SK-N-SH (cell line): ENCODE data around the gene PLCH1.

Experiments used
- POLR2AphosphoS5 ChIP-seq: IDR thresholded peaks from 2 replicates; pipeline ENCODE4 v1.6.1; 2012; ENCODE audit warnings: low read depth, low read length
- SIN3A ChIP-seq: IDR thresholded peaks from 2 replicates; pipeline ENCODE4 v1.6.1; 2012; ENCODE audit warnings: low read depth, mild to moderate bottlenecking, low read length, moderate library complexity, borderline replicate concordance
- TF ChIP-seq, protein P1 (sequence below): fragments of 200-600 bp; sonication (generic); IDR thresholded peaks from 2 replicates; pipeline ENCODE4 v1.6.1; 2017; ENCODE audit warnings: antibody characterized with exemption, mild to moderate bottlenecking, moderate library complexity
- TF ChIP-seq, protein P2 (sequence below): IDR thresholded peaks from 2 replicates; pipeline ENCODE4 v1.6.1; 2012; ENCODE audit warnings: mild to moderate bottlenecking, low read depth, low read length, moderate library complexity

DNA sequence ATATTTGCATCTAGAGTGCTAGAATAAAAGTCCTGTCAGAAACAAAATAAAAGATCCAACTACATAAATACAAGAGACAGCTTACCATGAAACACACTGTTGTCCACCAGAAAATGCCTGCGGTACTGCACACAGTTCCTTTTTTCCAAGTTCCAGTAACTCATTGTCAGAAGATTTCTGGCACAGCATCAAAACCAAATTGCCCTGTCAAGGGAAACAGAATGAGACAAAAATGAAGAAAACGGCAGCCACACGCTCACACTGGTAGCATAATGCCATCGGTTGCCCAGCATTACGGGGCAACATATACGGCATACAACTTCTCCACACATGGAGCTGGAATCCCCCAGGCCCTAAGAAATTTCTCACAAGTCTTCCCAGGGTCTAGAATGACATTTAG is 40.8 kb downstream of the PLCH1 start:
- TF ChIP-seq, protein P1, sequence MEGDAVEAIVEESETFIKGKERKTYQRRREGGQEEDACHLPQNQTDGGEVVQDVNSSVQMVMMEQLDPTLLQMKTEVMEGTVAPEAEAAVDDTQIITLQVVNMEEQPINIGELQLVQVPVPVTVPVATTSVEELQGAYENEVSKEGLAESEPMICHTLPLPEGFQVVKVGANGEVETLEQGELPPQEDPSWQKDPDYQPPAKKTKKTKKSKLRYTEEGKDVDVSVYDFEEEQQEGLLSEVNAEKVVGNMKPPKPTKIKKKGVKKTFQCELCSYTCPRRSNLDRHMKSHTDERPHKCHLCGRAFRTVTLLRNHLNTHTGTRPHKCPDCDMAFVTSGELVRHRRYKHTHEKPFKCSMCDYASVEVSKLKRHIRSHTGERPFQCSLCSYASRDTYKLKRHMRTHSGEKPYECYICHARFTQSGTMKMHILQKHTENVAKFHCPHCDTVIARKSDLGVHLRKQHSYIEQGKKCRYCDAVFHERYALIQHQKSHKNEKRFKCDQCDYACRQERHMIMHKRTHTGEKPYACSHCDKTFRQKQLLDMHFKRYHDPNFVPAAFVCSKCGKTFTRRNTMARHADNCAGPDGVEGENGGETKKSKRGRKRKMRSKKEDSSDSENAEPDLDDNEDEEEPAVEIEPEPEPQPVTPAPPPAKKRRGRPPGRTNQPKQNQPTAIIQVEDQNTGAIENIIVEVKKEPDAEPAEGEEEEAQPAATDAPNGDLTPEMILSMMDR, result no peak
- TF ChIP-seq POLR2AphosphoS5 (no peak), SIN3A (no peak)
- TF ChIP-seq, protein P2, sequence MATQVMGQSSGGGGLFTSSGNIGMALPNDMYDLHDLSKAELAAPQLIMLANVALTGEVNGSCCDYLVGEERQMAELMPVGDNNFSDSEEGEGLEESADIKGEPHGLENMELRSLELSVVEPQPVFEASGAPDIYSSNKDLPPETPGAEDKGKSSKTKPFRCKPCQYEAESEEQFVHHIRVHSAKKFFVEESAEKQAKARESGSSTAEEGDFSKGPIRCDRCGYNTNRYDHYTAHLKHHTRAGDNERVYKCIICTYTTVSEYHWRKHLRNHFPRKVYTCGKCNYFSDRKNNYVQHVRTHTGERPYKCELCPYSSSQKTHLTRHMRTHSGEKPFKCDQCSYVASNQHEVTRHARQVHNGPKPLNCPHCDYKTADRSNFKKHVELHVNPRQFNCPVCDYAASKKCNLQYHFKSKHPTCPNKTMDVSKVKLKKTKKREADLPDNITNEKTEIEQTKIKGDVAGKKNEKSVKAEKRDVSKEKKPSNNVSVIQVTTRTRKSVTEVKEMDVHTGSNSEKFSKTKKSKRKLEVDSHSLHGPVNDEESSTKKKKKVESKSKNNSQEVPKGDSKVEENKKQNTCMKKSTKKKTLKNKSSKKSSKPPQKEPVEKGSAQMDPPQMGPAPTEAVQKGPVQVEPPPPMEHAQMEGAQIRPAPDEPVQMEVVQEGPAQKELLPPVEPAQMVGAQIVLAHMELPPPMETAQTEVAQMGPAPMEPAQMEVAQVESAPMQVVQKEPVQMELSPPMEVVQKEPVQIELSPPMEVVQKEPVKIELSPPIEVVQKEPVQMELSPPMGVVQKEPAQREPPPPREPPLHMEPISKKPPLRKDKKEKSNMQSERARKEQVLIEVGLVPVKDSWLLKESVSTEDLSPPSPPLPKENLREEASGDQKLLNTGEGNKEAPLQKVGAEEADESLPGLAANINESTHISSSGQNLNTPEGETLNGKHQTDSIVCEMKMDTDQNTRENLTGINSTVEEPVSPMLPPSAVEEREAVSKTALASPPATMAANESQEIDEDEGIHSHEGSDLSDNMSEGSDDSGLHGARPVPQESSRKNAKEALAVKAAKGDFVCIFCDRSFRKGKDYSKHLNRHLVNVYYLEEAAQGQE, result no peak
